ENCODE results near the gene COPZ1.
"Not testable (repeated sequence)": the region's sequence is repeated elsewhere in the genome, so short reads cannot be mapped to it uniquely, and the experiment has no call there.

The COPZ1 gene

DNA sequence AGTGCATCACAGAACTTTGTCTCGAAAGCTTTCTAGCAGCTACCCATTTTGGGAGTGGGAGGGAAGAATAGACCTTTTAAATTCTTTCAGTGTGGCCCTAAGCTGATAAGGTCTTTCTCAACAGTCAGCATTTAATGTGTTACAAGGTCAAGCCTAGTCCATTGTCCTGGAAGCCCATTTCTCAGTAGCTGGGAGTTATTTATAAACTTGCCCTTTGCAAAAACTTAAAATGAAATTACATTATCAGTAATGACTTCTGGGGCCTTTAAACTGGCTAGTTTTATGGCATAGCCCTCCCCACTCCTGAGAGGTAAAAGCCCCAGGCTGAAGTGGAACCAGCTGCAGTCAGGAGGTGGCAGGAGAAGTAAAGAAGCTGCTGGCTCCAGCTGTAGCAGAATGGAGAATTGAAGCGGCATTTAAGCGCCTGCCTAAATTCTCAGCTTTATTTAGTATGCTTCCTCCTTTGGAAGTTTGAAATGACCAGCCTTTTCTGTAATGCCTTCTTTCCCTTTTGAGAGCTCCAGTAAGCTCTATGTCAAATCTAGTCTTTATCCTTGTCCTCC, 12.4 kb downstream of the COPZ1 start:
- DNase-seq: peak; percentile 40 to 76 (median 71)

DNA sequence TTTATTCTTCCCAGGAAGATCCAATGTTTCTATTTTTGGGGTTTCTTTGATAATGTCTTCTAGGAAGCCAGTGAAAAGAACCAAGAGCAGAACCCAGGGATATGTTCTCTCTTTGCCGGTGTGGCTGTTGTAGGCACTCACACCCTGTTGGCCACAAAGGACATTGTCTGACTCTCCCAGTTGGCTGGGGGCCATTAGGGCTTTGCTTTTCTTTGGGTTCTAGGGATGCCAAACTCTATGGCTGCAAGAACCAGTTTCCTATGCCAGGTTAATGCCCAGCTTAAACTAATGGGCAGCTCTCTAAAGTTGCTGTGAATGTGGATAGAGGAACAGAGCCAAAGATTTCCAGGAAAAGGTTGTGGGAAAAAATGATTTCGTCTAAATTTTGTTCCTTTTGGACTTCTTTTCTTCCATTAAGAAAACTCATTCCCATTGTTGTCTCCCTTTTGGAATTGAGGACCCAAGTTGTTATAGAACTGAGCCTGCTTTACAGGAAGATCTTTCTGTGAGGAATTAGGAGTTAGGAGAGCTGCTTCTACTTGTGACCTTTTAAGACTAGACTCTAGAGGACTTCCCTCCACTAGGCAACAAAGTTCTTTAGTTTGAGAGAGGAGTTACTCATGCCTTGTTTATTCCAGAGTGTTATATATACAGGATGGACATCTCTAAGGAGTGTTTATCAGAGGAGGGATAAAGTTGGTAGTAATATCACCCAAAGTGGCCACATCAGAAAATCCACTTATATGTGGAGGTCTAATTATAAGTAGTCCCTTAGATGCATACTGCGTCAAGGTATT, 13.1 kb downstream of the COPZ1 start:
- no peak for DNase-seq

DNA sequence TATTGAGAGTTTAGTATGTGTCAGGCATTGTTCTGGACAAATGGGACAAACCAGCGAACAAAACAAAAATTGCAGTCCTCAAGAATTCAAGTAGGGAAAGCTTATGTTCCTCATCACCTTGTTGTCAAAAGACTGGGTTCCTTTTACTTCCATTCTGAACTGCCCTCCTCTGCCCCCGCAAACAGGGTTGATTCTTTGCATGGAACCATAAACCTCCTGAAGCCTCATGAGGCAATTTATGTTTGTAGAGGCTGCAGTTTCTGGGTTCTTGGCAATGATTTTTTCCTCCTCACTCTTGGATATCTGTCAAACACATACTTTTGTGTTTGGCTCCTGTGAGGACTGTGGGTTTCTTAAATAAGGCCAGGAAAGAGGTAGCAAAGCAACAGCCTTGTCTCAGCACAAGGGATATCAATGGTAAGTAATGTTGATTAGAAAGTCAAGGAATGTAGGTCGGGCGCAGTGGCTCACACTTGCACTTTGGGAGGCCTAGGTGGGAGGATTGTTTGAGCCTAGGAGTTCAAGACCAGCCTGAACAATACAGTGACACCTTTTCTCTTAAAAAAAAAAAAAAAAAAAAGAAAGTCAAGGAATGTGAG, 13.9 kb downstream of the COPZ1 start:
- no peak for DNase-seq

DNA sequence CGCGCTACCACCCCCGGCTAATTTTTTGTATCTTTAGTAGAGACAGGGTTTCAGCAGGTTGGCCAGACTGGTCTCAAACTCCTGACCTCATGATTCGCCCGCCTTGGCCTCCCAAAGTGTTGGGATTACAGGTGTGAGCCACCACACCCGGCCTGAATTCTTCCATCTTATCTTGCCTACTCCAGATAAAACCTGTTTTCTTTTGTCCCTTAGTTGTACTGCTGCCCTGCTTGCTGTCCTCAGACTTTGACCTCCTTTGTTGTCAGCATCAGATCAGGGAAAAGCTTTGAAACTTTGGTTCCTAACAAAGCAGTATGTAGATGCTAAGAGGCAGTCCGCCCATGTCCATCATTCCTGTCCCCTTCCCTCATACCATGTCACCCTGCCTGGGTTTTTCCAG, 15.9 kb downstream of the COPZ1 start:
- DNase-seq: no peak

DNA sequence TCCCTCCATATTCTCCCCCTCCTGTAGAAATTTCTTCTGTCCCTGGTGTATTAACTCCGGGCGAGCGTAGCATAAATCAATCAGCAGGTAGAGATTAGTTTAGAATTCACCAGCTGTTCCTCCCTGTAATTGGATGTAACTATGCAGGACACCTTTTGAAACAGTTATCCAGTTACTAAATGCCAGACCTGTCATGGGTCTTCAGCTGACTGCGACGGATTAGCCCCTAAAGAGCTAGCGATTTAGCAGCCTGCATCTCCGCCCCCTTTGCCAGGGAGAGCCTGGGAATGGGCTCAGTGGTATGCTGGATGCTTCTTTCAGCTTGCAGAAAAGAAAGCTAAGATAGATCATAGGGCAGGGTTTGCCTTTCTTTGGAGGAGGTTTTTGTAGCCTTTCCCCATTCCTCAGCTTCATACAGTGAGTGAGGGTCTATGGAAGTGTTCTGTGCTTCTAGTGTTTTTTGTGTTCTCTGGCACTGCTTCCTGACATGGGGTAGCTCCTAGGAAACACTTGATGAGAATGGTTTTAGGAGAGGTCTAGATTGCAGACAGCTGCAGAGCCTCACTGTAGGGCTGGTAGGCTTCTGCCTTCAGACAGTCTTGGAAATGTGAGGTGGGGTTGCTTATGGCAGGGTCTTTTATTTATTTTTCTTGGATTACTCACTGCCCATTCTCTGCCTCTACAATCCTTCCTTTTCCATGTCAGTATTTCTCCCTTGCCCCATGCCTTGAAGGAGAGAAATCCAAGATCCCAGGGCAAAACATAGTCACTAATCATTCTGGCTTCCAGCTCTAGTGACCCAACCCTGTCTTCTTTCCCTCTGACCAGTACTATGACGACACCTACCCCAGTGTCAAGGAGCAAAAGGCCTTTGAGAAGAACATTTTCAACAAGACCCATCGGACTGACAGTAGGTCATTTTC, 16.7 kb downstream of the COPZ1 start:
- DNase-seq: peak; percentile 46 to 81 (median 50)

DNA sequence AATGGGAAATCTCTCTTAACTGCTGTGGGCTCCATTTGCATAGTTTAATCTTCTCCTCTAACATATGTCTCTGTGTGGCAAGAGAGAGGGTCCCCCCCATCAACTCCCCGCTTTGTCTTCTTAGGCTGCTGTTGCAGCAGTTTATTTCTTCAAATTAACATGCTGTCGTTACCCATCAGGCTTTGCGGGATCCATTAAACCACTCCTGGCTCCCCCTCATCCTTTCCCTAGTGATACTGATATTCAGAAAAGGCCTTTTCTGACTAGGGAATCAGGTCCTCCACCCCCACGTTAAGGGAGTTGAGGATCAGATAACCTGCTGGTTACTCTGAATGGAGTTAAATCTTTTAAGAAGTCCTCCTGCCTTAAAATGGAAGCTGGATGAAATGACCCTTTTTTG, 24.1 kb downstream of the COPZ1 start:
- DNase-seq: peak in 1 of 3 experiments; percentile 20

DNA sequence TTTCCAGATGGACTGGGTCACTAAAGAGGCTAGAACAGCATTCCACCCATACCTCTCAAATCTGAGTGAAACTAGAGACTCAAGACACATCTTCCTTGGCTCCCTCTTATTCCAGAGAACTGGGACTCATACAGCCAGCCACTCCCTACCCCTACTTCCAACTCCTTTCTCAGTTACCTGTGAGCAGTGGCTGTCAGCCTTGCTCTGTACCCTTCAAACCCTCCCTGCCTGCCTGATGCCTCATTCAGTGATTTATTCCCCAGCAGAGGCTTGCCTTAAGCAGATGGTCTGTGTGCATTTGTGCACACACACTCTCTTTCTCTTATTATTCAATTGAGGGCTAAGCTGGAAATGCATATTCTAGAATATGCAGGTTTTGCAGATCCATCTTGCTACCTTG, 24.7 kb downstream of the COPZ1 start:
- no peak for DNase-seq

DNA sequence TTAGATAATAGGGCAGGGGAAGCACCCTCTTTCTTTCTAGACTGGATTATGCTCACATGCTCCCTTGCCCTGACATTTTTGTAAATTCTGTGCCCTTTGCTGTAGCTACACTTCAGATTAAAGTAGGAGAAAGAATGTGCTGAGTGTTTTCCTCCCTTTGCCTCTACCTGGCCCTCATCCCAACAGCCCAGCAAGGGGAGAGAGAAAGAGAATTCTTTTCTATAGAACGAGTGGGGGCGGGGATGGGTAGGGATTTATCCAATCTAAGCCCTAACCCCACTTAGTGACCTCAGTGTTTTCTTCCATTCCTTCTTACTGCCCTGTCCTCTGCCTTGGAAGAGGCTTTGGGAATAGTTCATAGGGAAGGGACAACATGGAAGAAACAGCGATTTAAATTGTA, 25.8 kb downstream of the COPZ1 start:
- DNase-seq: no peak

DNA sequence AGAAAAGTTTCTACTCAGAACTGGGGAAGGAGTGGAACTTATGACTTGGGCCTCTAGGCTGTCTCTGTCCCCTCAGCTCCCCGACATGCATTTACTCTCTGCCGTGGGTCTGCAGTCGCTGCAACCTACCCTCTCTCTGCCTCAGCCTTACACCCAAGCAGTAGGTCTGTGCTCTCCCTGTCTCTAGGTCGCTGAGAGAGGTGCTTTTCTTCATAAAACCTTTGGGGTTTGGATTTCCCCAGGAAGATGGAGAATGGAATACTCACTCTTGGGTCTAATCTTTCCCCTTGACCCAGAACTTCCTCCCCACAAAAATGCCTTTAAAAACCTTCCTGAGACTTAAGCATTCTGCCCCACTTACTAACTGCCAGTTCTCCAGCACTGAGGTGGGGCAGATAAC, 26.4 kb downstream of the COPZ1 start:
- DNase-seq: no peak

DNA sequence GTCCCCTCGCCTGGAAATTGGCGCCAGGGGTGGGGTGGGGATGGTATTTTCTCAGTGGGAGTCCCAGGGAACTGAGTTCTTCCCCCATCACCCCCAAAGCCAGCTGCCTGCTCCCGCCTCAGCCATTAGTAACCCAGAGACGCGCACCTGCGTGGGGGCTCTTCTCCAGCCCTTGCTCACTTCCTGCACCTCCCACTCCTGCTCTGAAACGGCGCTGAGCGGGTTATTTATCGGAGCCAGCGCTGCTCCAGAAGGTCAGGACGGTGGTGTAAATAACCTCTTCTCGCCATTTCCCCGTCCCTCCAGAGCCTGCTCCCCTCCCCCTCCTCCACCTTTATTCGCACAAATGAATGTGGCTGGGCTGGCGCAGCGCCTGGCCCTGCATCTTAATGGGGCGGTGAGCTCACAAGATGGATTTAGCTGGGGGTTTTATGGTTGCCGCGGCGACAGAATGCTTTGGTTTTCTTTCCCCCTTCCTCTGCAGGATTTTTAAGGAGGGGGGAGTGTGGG, 27.1 kb downstream of the COPZ1 start:
- DNase-seq: peak; percentile 92 to 99 (median 94)

DNA sequence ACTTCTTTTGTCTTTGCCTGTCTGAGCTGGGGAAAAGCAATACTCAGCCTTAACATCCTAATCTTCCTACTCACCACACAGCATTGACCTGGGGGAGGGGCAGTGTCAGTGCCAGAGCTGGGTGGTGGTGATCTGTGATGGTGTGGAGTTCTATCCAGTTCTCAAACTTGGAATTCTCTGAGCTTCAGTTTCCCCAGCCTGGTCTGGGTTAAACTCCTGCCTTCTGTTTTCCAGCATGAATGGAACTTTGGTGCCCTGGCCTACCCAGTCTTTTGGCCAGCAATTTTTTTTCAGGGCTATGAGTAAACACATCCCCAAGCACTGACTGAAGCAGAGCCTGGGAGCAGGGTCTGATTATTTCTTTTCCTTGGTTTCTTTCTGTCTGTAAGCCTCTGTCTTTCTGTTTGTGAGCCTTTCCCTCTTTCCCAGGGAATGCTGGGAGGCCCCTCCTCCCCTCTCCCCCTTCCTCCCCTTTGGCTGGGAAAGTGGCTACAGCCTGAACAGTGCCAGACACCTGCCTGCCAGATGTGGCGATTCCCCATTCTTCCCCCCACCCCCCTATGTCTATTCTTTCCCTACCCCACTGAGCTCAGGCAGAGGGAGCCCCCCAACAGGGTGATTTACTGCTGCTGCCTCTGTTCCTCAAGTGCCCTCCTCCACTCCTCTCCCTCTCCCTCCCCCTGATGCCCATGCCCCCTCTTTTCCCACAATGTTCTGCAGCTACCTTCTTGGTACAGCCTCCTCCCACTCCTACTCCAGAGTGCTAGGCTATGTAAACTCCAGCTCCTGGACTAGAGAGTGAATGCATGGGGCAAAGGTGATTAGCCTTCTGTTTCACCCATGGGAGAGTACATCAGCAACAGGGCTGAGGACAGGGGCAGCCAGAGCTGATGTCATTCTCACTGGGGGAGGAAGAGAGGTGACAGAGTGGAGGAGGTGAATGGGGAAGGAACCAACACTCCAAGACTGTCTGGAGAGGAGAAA, 28.3 kb downstream of the COPZ1 start:
- peak; percentile 89 to 97 (median 89) for DNase-seq

DNA sequence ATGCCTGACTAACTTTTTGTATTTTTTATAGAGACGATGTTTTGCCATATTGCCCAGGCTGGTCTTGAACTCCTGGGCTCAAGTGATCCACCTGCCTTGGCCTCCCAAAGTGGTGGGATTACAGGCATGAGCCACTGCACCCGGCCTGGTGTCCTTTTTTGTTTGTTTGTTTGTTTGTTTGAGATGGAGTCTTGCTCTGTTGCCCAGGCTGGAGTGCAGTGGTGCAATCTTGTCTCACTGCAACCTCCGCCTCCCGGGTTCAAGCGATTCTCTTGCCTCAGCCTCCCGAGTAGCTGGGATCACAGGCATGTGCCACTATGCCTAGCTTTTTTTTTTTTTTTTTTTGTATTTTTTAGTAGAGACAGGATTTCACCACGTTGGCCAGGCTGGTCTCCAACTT, 29.3 kb downstream of the COPZ1 start:
- not testable (repeated sequence) for DNase-seq

DNA sequence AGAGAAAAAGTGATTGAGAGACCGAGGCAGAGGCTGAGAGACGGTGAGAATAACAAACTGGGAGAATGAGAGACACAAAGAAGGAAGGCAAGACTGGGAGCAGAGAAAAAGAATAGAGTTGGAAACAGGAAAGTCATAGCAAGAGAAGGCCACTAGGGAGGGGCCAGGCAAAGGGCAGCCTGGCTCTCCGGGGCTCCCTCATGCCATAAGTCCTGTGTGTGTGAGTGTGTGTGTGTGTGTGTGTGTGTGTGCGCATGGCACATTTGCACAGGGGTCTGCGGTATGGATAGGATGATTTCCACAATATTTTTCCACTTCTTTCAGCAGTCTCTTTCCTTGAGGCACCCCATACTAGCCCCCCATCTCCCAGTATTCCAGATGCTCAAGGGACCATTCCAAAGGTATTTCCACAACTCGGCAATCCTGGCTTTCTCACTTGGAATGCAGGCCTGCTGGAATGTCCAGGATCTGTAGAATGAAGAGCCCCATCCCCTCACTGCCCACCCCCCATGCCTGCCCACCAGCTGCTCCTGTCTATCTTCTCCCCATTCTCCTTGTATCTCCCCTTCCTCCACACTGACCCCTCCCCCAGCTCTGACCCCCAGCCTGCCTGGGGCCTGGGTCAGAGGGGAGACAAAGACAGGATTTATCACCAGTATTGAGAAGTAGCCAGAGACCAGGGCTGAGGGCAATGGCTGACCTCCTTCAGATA, 30.3 kb downstream of the COPZ1 start:
- no peak for DNase-seq

DNA sequence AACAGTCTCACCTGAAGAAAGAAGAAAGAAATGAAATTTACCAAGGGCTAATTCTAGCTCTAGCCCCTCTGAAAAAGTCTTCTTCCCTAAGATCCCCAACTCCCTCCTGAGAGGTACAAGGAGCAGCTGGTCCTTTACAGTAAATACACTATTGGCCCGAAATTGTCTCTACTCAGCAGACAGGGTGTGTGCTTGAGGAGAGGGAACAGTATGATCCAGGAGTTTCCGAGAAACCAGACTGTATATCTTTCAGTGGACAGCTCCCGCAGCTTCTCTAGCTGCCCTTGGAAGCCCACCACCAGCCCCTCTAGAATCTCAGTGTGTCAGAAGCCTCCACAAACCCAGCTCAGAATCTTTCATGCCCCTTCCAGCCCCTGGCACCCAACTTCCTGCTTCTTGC, 31.3 kb downstream of the COPZ1 start:
- no peak for DNase-seq

DNA sequence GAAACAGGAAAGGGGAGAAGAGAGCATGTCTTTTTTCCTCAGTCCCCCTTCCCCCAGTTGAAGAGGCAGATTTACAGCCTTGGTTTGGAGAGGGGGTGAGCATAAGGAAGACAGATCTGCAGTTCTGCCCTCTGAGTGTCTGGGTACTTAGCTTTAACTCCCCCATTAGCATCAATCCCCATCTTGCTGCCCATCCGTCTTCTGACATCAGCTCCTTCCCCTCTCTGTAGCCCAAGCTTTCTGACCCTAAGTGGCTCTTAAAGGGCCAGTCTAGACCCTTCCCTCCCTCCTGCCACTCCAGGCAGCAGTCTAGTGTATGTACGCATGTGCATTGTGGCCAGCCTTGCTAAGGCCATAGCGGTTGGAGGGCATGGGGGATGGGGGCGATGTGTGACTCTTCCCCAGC, 32.0 kb downstream of the COPZ1 start:
- DNase-seq: peak; percentile 40 to 71 (median 67)

DNA sequence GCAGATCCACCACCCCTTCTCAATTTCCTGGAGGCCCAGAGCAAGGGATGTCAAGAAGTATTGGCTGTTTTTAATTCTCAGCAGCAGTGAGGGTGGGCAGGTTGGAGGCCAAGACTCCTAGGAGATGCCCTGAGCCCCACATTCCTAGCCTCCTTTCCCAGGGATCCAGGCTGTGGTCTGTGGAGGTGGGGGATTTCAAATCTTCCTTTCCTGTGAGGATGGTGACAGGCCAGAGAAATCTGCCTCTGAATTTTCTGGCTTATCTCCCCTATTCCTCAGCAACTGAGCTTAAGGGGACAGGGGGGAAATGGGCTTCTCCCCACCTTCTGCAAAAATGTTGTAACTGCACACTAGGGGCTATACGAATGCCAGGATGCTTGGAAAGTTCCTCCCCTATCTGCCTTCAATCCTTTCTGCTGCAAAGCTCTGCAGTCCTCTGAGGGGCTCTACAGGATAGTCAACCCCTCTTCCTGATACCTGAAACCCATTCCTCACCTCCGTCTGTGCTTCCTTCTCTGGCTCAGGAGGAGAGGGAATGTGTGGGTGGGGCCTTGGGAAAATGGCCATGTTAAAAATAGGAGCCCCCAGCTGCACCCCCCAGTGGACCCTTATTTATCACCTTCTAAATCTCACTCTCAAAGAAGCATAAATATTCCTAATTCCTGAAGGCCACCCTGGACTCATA, 32.7 kb downstream of the COPZ1 start:
- DNase-seq: no peak

DNA sequence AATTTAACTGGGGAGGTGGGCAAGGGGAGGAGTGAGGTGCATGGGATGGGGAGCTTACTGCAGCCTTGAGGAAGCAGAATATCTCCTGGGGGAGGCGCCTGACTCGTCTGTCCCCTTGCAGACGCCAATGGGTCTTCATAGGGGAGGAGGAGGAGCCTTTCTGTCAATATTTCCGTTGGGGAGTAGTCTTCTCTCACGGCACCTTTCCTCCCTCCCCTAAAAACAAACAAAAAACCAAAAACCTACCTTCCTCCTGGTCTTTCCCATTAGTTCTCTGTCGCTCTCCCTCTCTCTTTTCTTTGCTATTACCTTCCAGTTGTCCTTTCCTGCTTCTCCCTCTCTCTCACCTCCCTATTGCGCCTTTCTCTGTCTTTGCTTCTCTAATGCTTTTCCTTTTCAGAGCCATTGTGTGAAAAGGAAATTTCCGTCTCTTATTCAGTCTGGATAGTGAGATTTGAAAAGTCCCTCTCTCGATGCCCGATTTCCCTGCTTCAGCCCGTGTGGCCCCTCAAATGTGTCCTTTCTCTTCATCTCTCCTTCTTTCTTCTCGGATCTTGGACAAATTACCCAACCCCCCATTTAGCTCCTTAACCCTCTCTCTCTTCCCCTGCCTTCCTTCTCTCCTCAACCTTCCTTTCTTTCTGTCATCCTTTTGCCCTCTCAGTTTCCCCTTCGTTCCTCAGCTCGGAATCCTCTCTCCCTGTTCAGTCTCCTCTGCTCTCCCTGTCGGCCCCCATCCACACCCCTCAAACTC, 33.4 kb downstream of the COPZ1 start:
- DNase-seq: peak; percentile 74 to 82 (median 78)

DNA sequence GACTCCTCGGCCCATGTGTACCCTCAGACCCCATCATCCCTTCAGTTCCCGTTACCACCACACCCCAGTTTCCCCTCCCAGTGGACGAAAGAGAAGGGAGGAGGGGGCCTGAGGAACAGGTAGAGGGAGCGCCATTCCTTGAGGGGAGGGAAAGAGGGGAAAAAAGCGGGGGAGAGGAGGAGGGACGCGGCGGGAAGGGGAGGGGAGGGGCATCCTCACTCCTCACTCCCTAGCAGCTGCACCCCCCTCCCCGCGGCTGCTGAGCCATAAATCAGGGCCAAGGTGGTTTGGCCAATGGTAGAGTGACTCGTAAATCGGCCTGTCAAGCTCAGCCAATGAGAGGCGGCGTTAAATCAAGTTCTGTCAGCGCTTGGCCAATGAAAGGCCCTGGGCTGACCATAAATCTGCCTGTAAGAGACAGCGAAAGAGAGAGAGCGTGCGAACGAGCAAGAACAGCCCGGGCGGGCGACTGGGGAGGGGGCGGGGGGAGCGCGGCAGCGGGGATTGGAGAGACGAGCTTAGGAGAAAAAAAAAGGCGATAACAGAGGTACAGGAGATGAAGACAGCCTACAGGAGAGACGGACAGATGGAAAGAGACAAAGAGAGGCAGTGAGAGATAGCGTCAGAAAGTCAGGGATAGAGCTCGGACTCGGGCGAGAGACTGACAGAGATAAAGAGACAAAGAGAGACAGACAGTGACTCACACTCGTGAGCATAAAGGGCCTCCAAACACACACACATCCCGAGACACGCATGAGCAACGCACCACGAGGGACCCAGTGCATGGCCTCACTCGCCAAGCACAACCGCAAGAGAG, 34.2 kb downstream of the COPZ1 start:
- DNase-seq: peak; percentile 100

All from NCI-H1417 (cell line).